Measurements from ENCODE around the gene SOX14.

- TF ChIP-seq, protein P1, sequence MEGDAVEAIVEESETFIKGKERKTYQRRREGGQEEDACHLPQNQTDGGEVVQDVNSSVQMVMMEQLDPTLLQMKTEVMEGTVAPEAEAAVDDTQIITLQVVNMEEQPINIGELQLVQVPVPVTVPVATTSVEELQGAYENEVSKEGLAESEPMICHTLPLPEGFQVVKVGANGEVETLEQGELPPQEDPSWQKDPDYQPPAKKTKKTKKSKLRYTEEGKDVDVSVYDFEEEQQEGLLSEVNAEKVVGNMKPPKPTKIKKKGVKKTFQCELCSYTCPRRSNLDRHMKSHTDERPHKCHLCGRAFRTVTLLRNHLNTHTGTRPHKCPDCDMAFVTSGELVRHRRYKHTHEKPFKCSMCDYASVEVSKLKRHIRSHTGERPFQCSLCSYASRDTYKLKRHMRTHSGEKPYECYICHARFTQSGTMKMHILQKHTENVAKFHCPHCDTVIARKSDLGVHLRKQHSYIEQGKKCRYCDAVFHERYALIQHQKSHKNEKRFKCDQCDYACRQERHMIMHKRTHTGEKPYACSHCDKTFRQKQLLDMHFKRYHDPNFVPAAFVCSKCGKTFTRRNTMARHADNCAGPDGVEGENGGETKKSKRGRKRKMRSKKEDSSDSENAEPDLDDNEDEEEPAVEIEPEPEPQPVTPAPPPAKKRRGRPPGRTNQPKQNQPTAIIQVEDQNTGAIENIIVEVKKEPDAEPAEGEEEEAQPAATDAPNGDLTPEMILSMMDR (IDR thresholded peaks at IDR 0.05; ENCODE audit: poor library complexity, severe bottlenecking), result no peak
- TF ChIP-seq EP300 (conservative IDR thresholded peaks at IDR 0.05; ENCODE audit: poor library complexity, severe bottlenecking) (no peak), POLR2AphosphoS5 (IDR thresholded peaks at IDR 0.05) (no peak), REST (IDR thresholded peaks at IDR 0.05; ENCODE audit: borderline replicate concordance) (no peak), EZH2 (IDR thresholded peaks at IDR 0.05; ENCODE audit: borderline replicate concordance, insufficient read depth, low read length, poor library complexity, severe bottlenecking) (no peak), RAD21 (conservative IDR thresholded peaks at IDR 0.05) (no peak)
Measured at GRCh38 chr3:137803215-137803614, 39.1 kb downstream of the SOX14 start.
